Measurements from ENCODE around the gene PDE7B. TPM values are rescaled to one million over a fixed set of nuclear protein-coding genes. Genes with fewer than 3 reads are reported as not detected.

Gene PDE7B
- total and polyA plus RNA-seq, 2 of the 8 experiments (the other 6 are each of a cell fraction or from before 2014, with no cell fraction given), result not detected

- H2BK120ac ChIP-seq (replicated peaks; ENCODE audit: low read depth, low read length), result no peak overlapping the region
- H3K18ac ChIP-seq (ENCODE audit: extremely low read depth, low read length), result no peak overlapping the region
- no peak overlapping the region for H4K8ac ChIP-seq (ENCODE audit: extremely low read depth, insufficient read depth, low read length)
- WGBS, 2 experiments (ENCODE audit: extremely low coverage in 1 of 2, insufficient coverage in 1 of 2, insufficient read length in 1 of 2, insufficient replicate concordance in 2 of 2, low coverage in 1 of 2, low lambda C conversion rate in 2 of 2, missing lambda C conversion rate in 1 of 2), result 91% methylated on average over 2 of the region's 2 CpGs; no CpG with 5 or more reads in 1 of the 2 experiments
- H3K23me2 ChIP-seq (ENCODE audit: low read depth, low read length), result no peaks in the 10 kb centered on the region
- no peak overlapping the region for H2BK5ac ChIP-seq (ENCODE audit: low read depth, low read length)
- H2AFZ ChIP-seq (ENCODE audit: low read length), result no peak overlapping the region
- H2AK5ac ChIP-seq (ENCODE audit: low read depth, low read length), result no peak overlapping the region
- H3K14ac ChIP-seq (ENCODE audit: insufficient read length), result no peak overlapping the region
- H3K27ac ChIP-seq (ENCODE audit: low read depth, low read length), result no peak overlapping the region
- H3K4me2 ChIP-seq (ENCODE audit: insufficient read depth in 1 of 2, low read depth in 2 of 2, low read length in 2 of 2), result no peak overlapping the region
- no peak overlapping the region for H3K4me3 ChIP-seq (ENCODE audit: extremely low read depth in 1 of 4, insufficient read depth in 2 of 4, low read depth in 3 of 4, low read length in 4 of 4)
- no peaks in the 10 kb centered on the region for H3K9me3 ChIP-seq (ENCODE audit: insufficient read depth in 2 of 2, low read depth in 1 of 2, low read length in 1 of 2)
- ChIA-PET CTCF (ENCODE audit: partially characterized antibody) (interaction anchor here (1.1 to 1.5 kb wide), 3 partner anchors 13 to 348 kb away, joined by 3 to 6 read pairs (median 4); no protein-coding TSS in a partner anchor), POLR2A (ENCODE audit: partially characterized antibody) (no interaction called here)
- H3K79me2 ChIP-seq (ENCODE audit: control insufficient read depth in 1 of 2, insufficient read depth in 2 of 2, low read length in 2 of 2), result no peaks in the 10 kb centered on the region
- DNase-seq (ENCODE audit: low read depth in 1 of 2, low spot score in 2 of 2) (no peak), FAIRE-seq (no peak)
- H3K27me3 ChIP-seq (replicated peaks in 1 of 4; ENCODE audit: control insufficient read depth in 3 of 4, extremely low read depth in 1 of 4, insufficient read depth in 3 of 4, low read length in 3 of 4), result no peaks in the 10 kb centered on the region
- H3K36me3 ChIP-seq (ENCODE audit: control insufficient read depth in 2 of 4, insufficient read depth in 4 of 4, low read length in 3 of 4), result no peaks in the 10 kb centered on the region
- H3K9ac ChIP-seq (replicated peaks in 1 of 4; ENCODE audit: extremely low read depth in 1 of 4, low read depth in 3 of 4, low read length in 3 of 4), result no peak overlapping the region
- H3K56ac ChIP-seq (replicated peaks; ENCODE audit: insufficient read length, low read depth, low read length), result no peak overlapping the region
- no peaks in the 10 kb centered on the region for H3K79me1 ChIP-seq (ENCODE audit: low read depth, low read length)
- H4K20me1 ChIP-seq (replicated peaks in 1 of 2; ENCODE audit: control insufficient read depth in 1 of 2, insufficient read depth in 2 of 2, low read length in 2 of 2), result no peaks in the 10 kb centered on the region
- H3K4me1 ChIP-seq (replicated peaks in 1 of 4; ENCODE audit: control insufficient read depth in 3 of 4, insufficient read depth in 4 of 4, low read length in 3 of 4), result no peaks in the 10 kb centered on the region
- H4K5ac ChIP-seq (ENCODE audit: insufficient read length, low read depth, low read length), result no peak overlapping the region
- no peak overlapping the region for H2BK12ac ChIP-seq (ENCODE audit: low read depth, low read length)
- no peak overlapping the region for H2BK20ac ChIP-seq (ENCODE audit: low read length)
- H4K91ac ChIP-seq (replicated peaks; ENCODE audit: insufficient read length, low read length), result no peak overlapping the region
- H2BK15ac ChIP-seq (ENCODE audit: low read length), result no peak overlapping the region
- H3K4ac ChIP-seq (replicated peaks; ENCODE audit: insufficient read length, low read depth, low read length), result no peak overlapping the region
- H3K23ac ChIP-seq (ENCODE audit: insufficient read length), result no peak overlapping the region
- TF ChIP-seq KDM5A (IDR thresholded peaks at IDR 0.05; ENCODE audit: low read length) (no peak), CTCF (IDR thresholded peaks at IDR 0.05; ENCODE audit: control extremely low read depth in 1 of 3, insufficient read depth in 1 of 3, low read depth in 1 of 3, low read length in 3 of 3) (no peak), PHF8 (conservative IDR thresholded peaks at IDR 0.05; ENCODE audit: low read depth, low read length) (no peak), TAF7 (optimal IDR thresholded peaks at IDR 0.05; ENCODE audit: borderline replicate concordance, low read depth, low read length) (no peak), SRF (IDR thresholded peaks at IDR 0.05; ENCODE audit: low read depth, low read length) (no peak), POLR2AphosphoS5 (IDR thresholded peaks at IDR 0.05; ENCODE audit: low read depth, low read length) (no peak), CTBP2 (IDR thresholded peaks at IDR 0.05; ENCODE audit: borderline replicate concordance, insufficient read depth, insufficient read length, low read length) (no peak), ASH2L (IDR thresholded peaks at IDR 0.05; ENCODE audit: low read length) (no peak)
These were observed 32.0 kb downstream of the PDE7B start for GRCh38 chr6:135883536-135883935.

Measured in H1 (cell line).